ENCODE results near the gene UIMC1.

DNA sequence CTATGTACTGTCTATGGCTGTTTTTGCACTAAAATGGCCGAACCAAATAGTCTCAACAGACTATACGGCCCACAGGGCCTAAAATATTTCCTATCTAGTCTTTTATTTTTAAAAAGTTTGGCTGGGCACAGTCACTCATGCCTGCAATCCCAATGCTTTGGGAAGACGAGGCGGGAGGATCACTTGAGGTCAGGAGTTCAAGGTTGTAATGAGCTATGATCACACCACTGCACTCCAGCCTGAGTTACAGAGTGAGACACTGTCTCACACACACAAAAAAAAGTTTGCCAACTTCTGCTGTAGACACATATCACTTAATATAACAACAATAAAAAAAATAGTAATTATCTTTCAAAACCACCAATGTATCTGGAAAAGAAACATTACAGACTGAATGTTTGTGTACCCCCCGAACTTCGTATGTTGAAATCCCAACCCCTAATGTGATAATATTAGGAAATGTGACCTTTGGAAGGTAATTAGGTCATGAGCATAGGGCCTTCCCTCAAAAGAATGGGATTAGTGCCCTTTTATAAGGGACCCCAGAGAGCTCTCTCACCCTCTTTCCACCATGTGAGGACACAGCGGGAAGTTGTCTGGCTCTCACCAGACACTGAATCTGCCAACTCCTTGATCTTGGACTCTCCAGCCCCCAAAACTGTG, 53.9 kb downstream of the UIMC1 start:
- TF ChIP-seq, protein P1, sequence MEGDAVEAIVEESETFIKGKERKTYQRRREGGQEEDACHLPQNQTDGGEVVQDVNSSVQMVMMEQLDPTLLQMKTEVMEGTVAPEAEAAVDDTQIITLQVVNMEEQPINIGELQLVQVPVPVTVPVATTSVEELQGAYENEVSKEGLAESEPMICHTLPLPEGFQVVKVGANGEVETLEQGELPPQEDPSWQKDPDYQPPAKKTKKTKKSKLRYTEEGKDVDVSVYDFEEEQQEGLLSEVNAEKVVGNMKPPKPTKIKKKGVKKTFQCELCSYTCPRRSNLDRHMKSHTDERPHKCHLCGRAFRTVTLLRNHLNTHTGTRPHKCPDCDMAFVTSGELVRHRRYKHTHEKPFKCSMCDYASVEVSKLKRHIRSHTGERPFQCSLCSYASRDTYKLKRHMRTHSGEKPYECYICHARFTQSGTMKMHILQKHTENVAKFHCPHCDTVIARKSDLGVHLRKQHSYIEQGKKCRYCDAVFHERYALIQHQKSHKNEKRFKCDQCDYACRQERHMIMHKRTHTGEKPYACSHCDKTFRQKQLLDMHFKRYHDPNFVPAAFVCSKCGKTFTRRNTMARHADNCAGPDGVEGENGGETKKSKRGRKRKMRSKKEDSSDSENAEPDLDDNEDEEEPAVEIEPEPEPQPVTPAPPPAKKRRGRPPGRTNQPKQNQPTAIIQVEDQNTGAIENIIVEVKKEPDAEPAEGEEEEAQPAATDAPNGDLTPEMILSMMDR (IDR thresholded peaks at IDR 0.05; ENCODE audit: low read depth, low read length, poor library complexity, severe bottlenecking): no peak
- TF ChIP-seq EZH2phosphoT487 (IDR thresholded peaks at IDR 0.05; ENCODE audit: borderline replicate concordance, low read length): no peak
